ENCODE data around the gene SCN4B. TPM values are rescaled to one million over a fixed set of nuclear protein-coding genes. Genes with fewer than 3 reads are reported as not detected.

The SCN4B gene
- total RNA-seq, 1 donor: 0.10 TPM

DNA sequence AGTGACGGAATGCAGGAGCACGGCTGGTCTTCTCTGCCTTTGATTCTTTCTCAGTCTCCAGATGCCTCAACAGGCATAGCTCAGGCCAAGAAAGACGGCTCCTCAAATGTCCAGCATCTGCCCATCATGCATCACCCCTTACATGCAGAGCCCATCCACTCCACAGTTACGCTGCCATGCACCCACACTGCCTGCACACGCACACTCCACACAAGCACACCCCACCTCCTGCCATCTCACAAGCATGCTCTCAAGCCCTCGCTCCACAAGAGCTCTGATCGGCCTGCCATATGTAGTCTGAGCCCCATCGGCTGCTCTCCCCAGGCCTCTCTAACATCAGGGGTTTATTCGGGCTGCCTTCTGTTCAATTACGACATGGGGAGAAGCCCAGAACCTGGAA lies 18.8 kb downstream of the SCN4B start:
- Histone ChIP-seq H3K4me1 (ENCODE audit: insufficient read depth, low read length) (peaks cover 15% of the 10 kb centered on the region), H3K27me3 (ENCODE audit: insufficient read depth, low read length) (no peaks in the 10 kb centered on the region), H3K4me3 (ENCODE audit: low read length) (no peak overlapping the region), H3K9me3 (ENCODE audit: low read depth, low read length) (no peaks in the 10 kb centered on the region)

DNA sequence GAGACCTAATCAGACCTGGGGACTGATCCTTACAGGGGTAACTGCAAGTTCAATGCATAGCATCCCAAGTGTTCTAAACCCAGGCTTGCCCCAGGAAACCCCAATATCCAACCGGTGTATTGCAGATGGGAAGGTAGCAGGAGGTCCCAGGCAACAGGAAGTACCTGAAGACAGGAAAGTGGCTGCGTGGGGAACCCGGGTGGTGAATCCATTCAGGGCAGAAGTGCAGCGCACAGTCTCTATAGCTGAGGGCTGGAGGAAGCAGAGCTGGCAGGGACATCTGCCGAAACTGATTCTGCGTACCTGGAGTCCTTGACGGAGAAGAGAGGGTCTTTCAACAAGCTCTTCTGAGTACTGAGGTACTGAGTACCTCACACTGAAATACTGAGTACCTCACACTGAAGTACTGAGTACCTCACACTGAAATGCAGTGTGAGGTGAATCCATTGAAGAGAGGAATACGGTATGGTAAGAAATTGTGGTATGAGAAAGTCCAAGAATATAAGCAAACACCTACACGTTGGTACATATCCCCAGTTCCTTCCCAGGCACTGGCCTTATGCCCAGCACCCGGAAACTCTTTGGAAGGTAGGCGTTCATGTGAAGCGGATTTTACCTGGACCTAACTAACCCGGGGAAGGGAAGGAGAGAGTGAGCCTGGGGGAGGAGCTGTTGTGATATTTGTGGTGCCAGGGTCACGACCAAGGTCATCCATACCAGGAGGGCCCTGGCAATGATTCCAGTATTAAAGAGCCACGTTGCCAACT lies 20.1 kb downstream of the SCN4B start:
- no peak overlapping the region for H3K4me3 ChIP-seq (ENCODE audit: low read length)
- H3K27me3 ChIP-seq (ENCODE audit: insufficient read depth, low read length): no peaks in the 10 kb centered on the region
- peaks cover 24% of the 10 kb centered on the region for H3K4me1 ChIP-seq (ENCODE audit: insufficient read depth, low read length)
- H3K9me3 ChIP-seq (ENCODE audit: low read depth, low read length): no peaks in the 10 kb centered on the region

- peaks cover 24% of the 10 kb centered on the region for H3K4me1 ChIP-seq (ENCODE audit: insufficient read depth, low read length)
- no peaks in the 10 kb centered on the region for H3K27me3 ChIP-seq (ENCODE audit: insufficient read depth, low read length)
- H3K9me3 ChIP-seq (ENCODE audit: low read depth, low read length): no peaks in the 10 kb centered on the region
- H3K4me3 ChIP-seq (ENCODE audit: low read length): no peak overlapping the region
Measured at GRCh38 chr11:118129471-118130172, 23.0 kb downstream of the SCN4B start.

- Histone ChIP-seq H3K4me1 (ENCODE audit: insufficient read depth, low read length) (peaks cover 24% of the 10 kb centered on the region), H3K4me3 (ENCODE audit: low read length) (no peak overlapping the region), H3K27me3 (ENCODE audit: insufficient read depth, low read length) (no peaks in the 10 kb centered on the region), H3K9me3 (ENCODE audit: low read depth, low read length) (no peaks in the 10 kb centered on the region)
Measured at GRCh38 chr11:118128721-118129470, 23.7 kb downstream of the SCN4B start.

GRCh38 chr11:118128310-118128709 lies 24.3 kb downstream of the SCN4B start:
- Histone ChIP-seq H3K9me3 (ENCODE audit: low read depth, low read length) (no peaks in the 10 kb centered on the region), H3K27me3 (ENCODE audit: insufficient read depth, low read length) (no peaks in the 10 kb centered on the region), H3K4me3 (ENCODE audit: low read length) (no peak overlapping the region), H3K4me1 (ENCODE audit: insufficient read depth, low read length) (peaks cover 24% of the 10 kb centered on the region)

DNA sequence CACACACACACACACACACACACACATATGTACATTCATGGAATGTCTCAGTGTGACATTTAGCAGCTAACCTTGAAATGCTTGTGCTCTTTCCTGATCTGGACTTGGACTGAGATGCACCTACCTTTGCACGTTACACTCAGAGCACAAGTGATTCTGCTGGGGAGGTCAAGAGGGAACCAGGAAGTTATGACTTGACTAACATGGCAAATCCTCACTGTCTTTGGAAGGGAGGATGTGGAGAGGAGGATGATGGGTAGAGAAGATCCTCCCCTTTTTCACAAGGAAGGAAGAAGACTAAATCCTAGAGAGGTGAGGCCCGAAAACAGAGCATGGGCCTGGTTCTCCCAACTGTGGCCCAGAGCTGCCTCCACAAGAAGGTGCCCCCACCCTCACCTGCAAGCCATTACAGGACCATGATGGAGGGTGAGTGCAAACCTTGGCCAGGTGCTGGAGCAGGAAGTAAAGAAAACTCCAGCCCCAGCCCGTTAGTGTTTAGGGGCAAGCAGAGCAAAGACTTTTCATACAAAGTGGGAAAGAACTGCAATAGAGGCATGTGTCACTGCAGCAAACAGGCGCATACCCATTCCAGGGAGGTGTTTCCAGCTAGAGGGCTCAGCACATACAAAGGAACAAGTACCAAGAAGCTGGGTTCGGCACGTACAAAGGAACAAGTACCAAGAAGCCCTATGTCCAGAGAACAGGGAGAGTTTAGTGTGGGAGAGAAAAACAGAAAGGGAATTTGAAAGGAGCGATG lies 26.4 kb downstream of the SCN4B start:
- H3K9me3 ChIP-seq (ENCODE audit: low read depth, low read length): no peaks in the 10 kb centered on the region
- peaks cover 24% of the 10 kb centered on the region for H3K4me1 ChIP-seq (ENCODE audit: insufficient read depth, low read length)
- H3K4me3 ChIP-seq (ENCODE audit: low read length): no peak overlapping the region
- H3K27me3 ChIP-seq (ENCODE audit: insufficient read depth, low read length): no peaks in the 10 kb centered on the region

GRCh38 chr11:118124929-118125535 lies 27.6 kb downstream of the SCN4B start:
- H3K27me3 ChIP-seq (ENCODE audit: insufficient read depth, low read length): no peaks in the 10 kb centered on the region
- no peaks in the 10 kb centered on the region for H3K9me3 ChIP-seq (ENCODE audit: low read depth, low read length)
- H3K4me1 ChIP-seq (ENCODE audit: insufficient read depth, low read length): peaks cover 21% of the 10 kb centered on the region
- H3K4me3 ChIP-seq (ENCODE audit: low read length): no peak overlapping the region

DNA sequence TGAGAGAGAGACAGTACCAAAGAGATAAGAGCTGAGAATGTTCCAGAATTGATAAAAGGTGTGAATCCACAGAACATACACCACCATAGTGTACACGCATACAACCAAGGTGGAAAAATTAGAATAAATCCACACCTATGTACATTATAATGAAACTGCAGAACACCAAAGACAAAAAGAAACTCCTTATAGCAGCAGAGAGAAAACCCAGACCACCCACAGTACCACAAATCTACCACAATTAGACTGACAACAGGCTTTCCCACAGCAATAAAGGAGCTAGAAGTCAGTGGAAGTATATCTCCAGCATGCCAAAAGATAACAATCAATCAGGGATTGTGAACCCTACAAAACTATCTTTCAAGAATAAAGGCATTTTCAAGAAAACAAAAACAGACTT lies 31.8 kb downstream of the SCN4B start:
- Histone ChIP-seq H3K4me3 (ENCODE audit: low read length) (no peak overlapping the region), H3K9me3 (ENCODE audit: low read depth, low read length) (no peaks in the 10 kb centered on the region), H3K27me3 (ENCODE audit: insufficient read depth, low read length) (no peaks in the 10 kb centered on the region), H3K4me1 (ENCODE audit: insufficient read depth, low read length) (peaks cover 11% of the 10 kb centered on the region)

DNA sequence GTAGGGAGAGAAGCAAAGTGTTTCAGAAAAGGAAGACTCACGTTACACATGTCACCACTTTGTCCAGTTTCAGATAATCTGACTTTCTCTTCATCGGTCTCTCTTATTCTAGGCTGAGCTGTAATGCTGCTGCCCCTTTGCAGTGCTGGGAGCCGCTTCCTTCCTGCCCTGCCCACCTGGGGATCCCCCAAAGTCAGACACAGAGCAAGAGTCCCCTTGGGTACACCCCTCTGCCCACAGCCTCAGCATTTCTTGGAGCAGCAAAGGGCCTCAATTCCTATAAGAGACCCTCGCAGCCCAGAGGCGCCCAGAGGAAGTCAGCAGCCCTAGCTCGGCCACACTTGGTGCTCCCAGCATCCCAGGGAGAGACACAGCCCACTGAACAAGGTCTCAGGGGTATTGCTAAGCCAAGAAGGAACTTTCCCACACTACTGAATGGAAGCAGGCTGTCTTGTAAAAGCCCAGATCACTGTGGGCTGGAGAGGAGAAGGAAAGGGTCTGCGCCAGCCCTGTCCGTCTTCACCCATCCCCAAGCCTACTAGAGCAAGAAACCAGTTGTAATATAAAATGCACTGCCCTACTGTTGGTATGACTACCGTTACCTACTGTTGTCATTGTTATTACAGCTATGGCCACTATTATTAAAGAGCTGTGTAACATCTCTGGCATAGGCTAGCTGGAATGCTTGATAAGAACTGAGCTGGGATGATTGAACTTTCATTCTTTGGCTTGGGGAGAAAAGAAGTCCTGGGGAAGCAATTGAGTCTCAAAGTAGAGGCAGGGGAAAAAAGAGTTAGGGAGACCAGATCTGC lies 34.6 kb downstream of the SCN4B start:
- Histone ChIP-seq H3K4me3 (ENCODE audit: low read length) (no peak overlapping the region), H3K4me1 (ENCODE audit: insufficient read depth, low read length) (peaks cover 11% of the 10 kb centered on the region), H3K27me3 (ENCODE audit: insufficient read depth, low read length) (no peaks in the 10 kb centered on the region), H3K9me3 (ENCODE audit: low read depth, low read length) (no peaks in the 10 kb centered on the region)

GRCh38 chr11:118115048-118115447 lies 37.6 kb downstream of the SCN4B start:
- Histone ChIP-seq H3K4me1 (ENCODE audit: insufficient read depth, low read length) (peaks cover 11% of the 10 kb centered on the region), H3K9me3 (ENCODE audit: low read depth, low read length) (no peaks in the 10 kb centered on the region), H3K27me3 (ENCODE audit: insufficient read depth, low read length) (no peaks in the 10 kb centered on the region), H3K4me3 (ENCODE audit: low read length) (no peak overlapping the region)

GRCh38 chr11:118114266-118114665 lies 38.4 kb downstream of the SCN4B start:
- H3K27me3 ChIP-seq (ENCODE audit: insufficient read depth, low read length): no peaks in the 10 kb centered on the region
- H3K9me3 ChIP-seq (ENCODE audit: low read depth, low read length): no peaks in the 10 kb centered on the region
- H3K4me3 ChIP-seq (ENCODE audit: low read length): no peak overlapping the region
- peaks cover 11% of the 10 kb centered on the region for H3K4me1 ChIP-seq (ENCODE audit: insufficient read depth, low read length)

- H3K4me1 ChIP-seq (ENCODE audit: insufficient read depth, low read length): peaks cover 8% of the 10 kb centered on the region
- H3K4me3 ChIP-seq (ENCODE audit: low read length): no peak overlapping the region
- no peaks in the 10 kb centered on the region for H3K27me3 ChIP-seq (ENCODE audit: insufficient read depth, low read length)
- no peaks in the 10 kb centered on the region for H3K9me3 ChIP-seq (ENCODE audit: low read depth, low read length)
Measured at GRCh38 chr11:118112711-118113430, 39.8 kb downstream of the SCN4B start.

DNA sequence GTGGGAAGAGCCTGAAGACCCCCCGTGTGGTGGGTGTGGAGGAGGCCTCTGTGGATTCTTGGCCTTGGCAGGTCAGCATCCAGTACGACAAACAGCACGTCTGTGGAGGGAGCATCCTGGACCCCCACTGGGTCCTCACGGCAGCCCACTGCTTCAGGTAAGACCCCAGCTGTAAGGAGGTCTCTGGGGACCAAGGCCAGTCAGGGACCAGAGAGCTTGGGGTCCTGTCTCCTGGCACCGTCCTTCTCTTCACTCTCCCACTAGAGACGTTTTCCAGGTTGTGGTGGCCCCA lies 40.9 kb downstream of the SCN4B start:
- Histone ChIP-seq H3K4me1 (ENCODE audit: insufficient read depth, low read length) (no peaks in the 10 kb centered on the region), H3K27me3 (ENCODE audit: insufficient read depth, low read length) (no peaks in the 10 kb centered on the region), H3K9me3 (ENCODE audit: low read depth, low read length) (no peaks in the 10 kb centered on the region), H3K4me3 (ENCODE audit: low read length) (no peak overlapping the region)
